Measurements from ENCODE around the gene CD38. TPM values are rescaled to one million over a fixed set of nuclear protein-coding genes. Genes with fewer than 3 reads are reported as not detected.

CD38 gene
- total and polyA plus RNA-seq, 4 experiments from 2014 or later, result 0.69 to 3.0 (median 1.4) TPM

DNA sequence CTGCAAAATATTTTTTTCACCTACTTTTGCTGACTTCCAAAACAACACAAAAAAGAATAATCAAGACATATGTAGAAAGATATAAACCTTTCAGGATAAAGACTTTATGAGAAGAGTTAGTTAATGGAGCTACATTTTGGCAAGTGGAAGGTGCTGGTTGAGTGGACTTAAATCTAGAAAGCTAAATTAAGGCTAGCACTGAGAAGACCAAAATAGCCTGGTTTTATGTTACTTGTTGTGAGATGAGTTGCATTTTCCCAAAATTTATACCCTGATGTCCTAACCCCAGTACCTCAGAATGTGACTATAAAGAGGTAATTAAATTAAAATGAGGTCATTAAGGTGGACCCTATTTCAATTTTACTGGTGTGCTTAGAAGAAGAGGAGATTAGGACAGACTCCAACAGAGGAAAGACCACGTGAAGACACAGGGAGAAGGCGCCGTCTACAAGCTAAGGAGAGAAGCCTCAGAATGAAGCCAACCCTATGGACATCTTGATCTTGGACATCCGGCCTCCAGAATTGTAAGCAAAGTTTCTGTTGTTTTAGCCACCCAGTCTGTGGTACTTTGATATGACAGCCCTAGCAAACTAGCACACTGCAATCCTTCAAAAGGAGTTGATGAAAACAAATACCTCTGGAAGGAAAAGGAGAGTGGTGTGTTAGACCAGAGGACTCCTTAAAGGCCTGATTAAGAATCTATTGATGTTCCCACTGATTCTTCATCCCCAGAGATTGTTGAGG is 93.0 kb downstream of the CD38 start:
- H3K9me3 Mint-ChIP-seq, result peaks cover 0 to 4% (median 0%) of the 10 kb centered on the region in 8 donors
- intact Hi-C loops (cut with micrococcal nuclease), result no loop called here
- POLR2A ChIA-PET (ENCODE audit: partially characterized antibody), result no interaction called here

DNA sequence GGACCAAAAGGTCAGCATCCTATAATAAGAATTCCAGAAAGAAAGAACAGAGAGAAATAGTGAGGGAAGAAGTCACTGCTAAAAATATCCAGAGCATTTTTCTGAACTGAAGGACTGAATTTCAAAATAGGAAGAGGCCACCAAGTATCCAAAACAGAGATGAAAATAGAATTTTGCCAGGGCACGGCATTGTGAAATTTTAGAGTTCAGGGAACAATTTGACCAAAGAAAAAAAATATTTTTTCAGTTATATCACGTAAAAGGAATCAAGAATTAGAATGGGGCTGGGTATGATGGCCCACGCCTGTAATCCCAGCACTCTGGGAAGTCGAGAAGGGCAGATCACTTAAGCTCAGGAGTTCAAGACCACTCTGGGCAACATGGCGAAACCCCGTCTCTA is 95.0 kb downstream of the CD38 start:
- no peak for DNase-seq
- intact Hi-C loops (cut with micrococcal nuclease), result no loop called here
- no peaks in the 10 kb centered on the region for H3K36me3 Mint-ChIP-seq
- Histone ChIP-seq H3K4me3 (ENCODE audit: low read length in 2 of 2) (no peak overlapping the region), H3K27me3 (ENCODE audit: insufficient read depth, low read length) (no peaks in the 10 kb centered on the region), H3K36me3 (ENCODE audit: insufficient read depth, low read length) (no peaks in the 10 kb centered on the region), H3K4me1 (ENCODE audit: insufficient read depth, low read length) (no peaks in the 10 kb centered on the region), H3K9me3 (ENCODE audit: control insufficient read depth in 1 of 2, low read length in 2 of 2) (no peaks in the 10 kb centered on the region), H3K27ac (ENCODE audit: low read depth, low read length) (no peak overlapping the region)
- no peaks in the 10 kb centered on the region for H3K4me1 Mint-ChIP-seq
- peaks cover 0 to 7% (median 2%) of the 10 kb centered on the region in 8 donors for H3K9me3 Mint-ChIP-seq
- ChIA-PET CTCF (ENCODE audit: partially characterized antibody) (interaction anchor here (1.3 to 3.0 kb wide), 2 partner anchors 9 to 10 kb away, joined by 3 to 13 read pairs; no protein-coding TSS in a partner anchor), POLR2A (ENCODE audit: partially characterized antibody) (no interaction called here)
- no peak overlapping the region for H3K4me3 Mint-ChIP-seq
- peaks cover 0 to 7% of the 10 kb centered on the region in 2 donors for H3K27me3 Mint-ChIP-seq
- no peak overlapping the region for H3K27ac Mint-ChIP-seq

More for the DNA sequence above, 93.0 kb downstream of the CD38 start:
- no peak for DNase-seq
- H3K36me3 Mint-ChIP-seq, result no peaks in the 10 kb centered on the region
- CTCF ChIA-PET (ENCODE audit: partially characterized antibody), result interaction anchor here (3.0 kb wide), 1 partner anchor 12 kb away, joined by 13 read pairs; no protein-coding TSS in a partner anchor
- H3K4me1 ChIP-seq (ENCODE audit: insufficient read depth, low read length), result no peaks in the 10 kb centered on the region
- no peak overlapping the region for H3K4me3 ChIP-seq (ENCODE audit: low read length in 2 of 2)
- H3K9me3 ChIP-seq (ENCODE audit: control insufficient read depth in 1 of 2, low read length in 2 of 2), result no peaks in the 10 kb centered on the region
- no peak overlapping the region for H3K27ac ChIP-seq (ENCODE audit: low read depth, low read length)
- H3K36me3 ChIP-seq (ENCODE audit: insufficient read depth, low read length), result no peaks in the 10 kb centered on the region
- no peaks in the 10 kb centered on the region for H3K27me3 ChIP-seq (ENCODE audit: insufficient read depth, low read length)
- no peaks in the 10 kb centered on the region for H3K4me1 Mint-ChIP-seq
- no peak overlapping the region for H3K27ac Mint-ChIP-seq
- peaks cover 0 to 7% of the 10 kb centered on the region in 2 donors for H3K27me3 Mint-ChIP-seq
- H3K4me3 Mint-ChIP-seq, result no peak overlapping the region

DNA sequence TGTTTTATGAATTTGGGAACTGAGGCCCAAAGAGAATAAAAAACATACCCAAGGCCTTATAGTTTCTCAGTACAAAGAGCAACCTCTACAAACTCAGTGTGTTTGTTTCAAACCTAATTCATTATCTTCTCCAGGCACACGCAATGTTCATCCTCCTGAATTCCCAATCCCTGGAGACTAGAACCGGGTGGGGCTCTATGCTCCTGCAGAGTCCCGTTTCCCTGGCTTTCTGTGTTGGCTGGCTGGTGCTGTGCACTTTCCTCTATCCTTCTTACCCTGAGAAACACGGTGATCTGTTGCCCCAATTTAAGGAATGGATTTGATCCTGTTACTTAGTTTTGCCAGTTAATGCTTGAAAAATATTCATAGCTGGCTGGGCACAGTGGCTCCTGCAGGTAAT is 96.5 kb downstream of the CD38 start:
- Histone ChIP-seq H3K27me3 (ENCODE audit: insufficient read depth, low read length) (no peaks in the 10 kb centered on the region), H3K36me3 (ENCODE audit: insufficient read depth, low read length) (no peaks in the 10 kb centered on the region), H3K27ac (ENCODE audit: low read depth, low read length) (no peak overlapping the region), H3K9me3 (ENCODE audit: control insufficient read depth in 1 of 2, low read length in 2 of 2) (no peaks in the 10 kb centered on the region), H3K4me1 (ENCODE audit: insufficient read depth, low read length) (no peaks in the 10 kb centered on the region), H3K4me3 (ENCODE audit: low read length in 2 of 2) (no peak overlapping the region)
- Mint-ChIP-seq H3K36me3 (no peaks in the 10 kb centered on the region), H3K4me1 (no peaks in the 10 kb centered on the region), H3K9me3 (peaks cover 0 to 7% (median 4%) of the 10 kb centered on the region in 8 donors), H3K27me3 (peaks cover 0 to 7% of the 10 kb centered on the region in 2 donors), H3K27ac (no peak overlapping the region), H3K4me3 (no peak overlapping the region)
- intact Hi-C loops (cut with micrococcal nuclease), result no loop called here
- CTCF ChIA-PET (ENCODE audit: partially characterized antibody), result interaction anchor here (1.3 kb wide), 1 partner anchor 8 kb away, joined by 3 read pairs; no protein-coding TSS in a partner anchor
- DNase-seq, result no peak
- POLR2A ChIA-PET (ENCODE audit: partially characterized antibody), result no interaction called here

DNA sequence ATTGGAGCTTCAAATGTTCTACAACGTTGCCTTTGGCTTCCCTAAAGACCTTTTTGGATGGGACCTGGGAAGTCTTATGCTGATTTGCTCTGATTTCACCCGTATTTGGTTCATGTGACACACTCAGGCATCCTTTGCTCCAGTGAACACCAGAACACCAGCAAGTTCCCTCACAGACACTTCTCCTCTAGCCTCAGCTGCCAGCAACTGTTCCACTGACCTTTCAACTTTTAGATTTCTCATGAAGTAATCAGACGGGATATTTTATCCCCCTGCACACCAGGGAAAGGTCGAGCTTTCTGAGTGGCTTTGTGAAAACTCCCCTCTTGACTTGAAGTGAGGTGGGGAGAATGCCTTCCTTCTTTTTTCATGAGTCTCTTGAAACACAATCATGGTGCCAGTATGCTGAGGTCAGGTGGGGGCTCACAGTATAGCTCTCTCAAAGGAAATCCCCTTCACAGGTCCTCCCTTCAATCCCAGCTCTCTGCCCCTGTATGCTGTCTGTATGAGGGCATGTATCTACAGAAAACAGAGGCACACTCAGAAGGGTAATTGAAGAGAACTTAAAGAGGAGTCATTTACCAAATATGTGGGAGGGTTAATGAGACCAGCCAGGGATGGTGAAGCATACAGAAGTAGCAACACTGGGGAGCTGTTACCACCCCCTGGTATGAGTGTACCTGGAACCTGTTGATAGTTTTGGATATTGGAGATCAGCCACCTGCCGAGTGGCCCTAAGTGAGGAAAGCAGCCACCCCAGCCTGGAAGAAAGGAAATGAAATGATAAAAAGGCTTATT is 97.7 kb downstream of the CD38 start:
- Histone ChIP-seq H3K9me3 (ENCODE audit: control insufficient read depth in 1 of 2, low read length in 2 of 2) (no peaks in the 10 kb centered on the region), H3K27ac (ENCODE audit: low read depth, low read length) (no peak overlapping the region), H3K4me3 (ENCODE audit: low read length in 2 of 2) (no peak overlapping the region), H3K4me1 (ENCODE audit: insufficient read depth, low read length) (no peaks in the 10 kb centered on the region), H3K27me3 (ENCODE audit: insufficient read depth, low read length) (no peaks in the 10 kb centered on the region), H3K36me3 (ENCODE audit: insufficient read depth, low read length) (no peaks in the 10 kb centered on the region)
- Mint-ChIP-seq H3K27me3 (peaks cover 0 to 7% of the 10 kb centered on the region in 2 donors), H3K9me3 (peaks cover 0 to 7% (median 4%) of the 10 kb centered on the region in 8 donors), H3K27ac (no peak overlapping the region), H3K4me3 (no peak overlapping the region), H3K36me3 (no peaks in the 10 kb centered on the region), H3K4me1 (no peaks in the 10 kb centered on the region)
- intact Hi-C loops (cut with micrococcal nuclease), result no loop called here
- ChIA-PET CTCF (ENCODE audit: partially characterized antibody) (interaction anchor here (0.8 kb wide), 1 partner anchor 174 kb away, joined by 3 read pairs; no protein-coding TSS in a partner anchor), POLR2A (ENCODE audit: partially characterized antibody) (no interaction called here)
- no peak for DNase-seq

DNA sequence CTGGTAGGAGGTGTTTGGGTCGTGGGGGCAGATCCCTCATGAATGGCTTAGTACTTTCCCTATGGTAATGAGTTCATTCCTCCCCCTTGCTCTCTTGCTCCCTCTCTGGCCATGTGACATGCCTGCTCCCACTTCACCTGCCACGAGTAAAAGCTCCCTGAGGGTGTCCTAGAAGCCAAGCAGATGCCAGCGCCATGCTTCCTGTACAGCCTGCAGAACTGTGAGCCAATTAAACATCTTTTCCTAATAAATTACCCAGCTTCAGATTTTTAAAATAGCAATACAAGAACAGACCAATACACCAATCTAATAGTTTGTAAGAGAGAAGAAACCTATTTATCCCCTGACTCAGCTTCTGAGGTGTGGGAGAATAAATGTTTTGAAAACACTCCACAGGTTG is 99.9 kb downstream of the CD38 start:
- Mint-ChIP-seq H3K4me3 (no peak overlapping the region), H3K4me1 (no peaks in the 10 kb centered on the region), H3K36me3 (no peaks in the 10 kb centered on the region), H3K9me3 (peaks cover 0 to 7% (median 4%) of the 10 kb centered on the region in 8 donors), H3K27ac (peak overlapping the region in 1 of 7 donors; percentile 18), H3K27me3 (peaks cover 2 to 13% of the 10 kb centered on the region in 2 donors)
- no peaks in the 10 kb centered on the region for H3K27me3 ChIP-seq (ENCODE audit: insufficient read depth, low read length)
- POLR2A ChIA-PET (ENCODE audit: partially characterized antibody), result no interaction called here
- intact Hi-C loops (cut with micrococcal nuclease), result no loop called here
- no peak for DNase-seq
- H3K4me1 ChIP-seq (ENCODE audit: insufficient read depth, low read length), result no peaks in the 10 kb centered on the region
- H3K9me3 ChIP-seq (ENCODE audit: control insufficient read depth in 1 of 2, low read length in 2 of 2), result no peaks in the 10 kb centered on the region
- H3K36me3 ChIP-seq (ENCODE audit: insufficient read depth, low read length), result no peaks in the 10 kb centered on the region
- H3K4me3 ChIP-seq (ENCODE audit: low read length in 2 of 2), result no peak overlapping the region
- H3K27ac ChIP-seq (ENCODE audit: low read depth, low read length), result no peak overlapping the region
- CTCF ChIA-PET (ENCODE audit: partially characterized antibody), result interaction anchor here (1.5 kb wide), 2 partner anchors 70 to 78 kb away, joined by 3 read pairs; no protein-coding TSS in a partner anchor

DNA sequence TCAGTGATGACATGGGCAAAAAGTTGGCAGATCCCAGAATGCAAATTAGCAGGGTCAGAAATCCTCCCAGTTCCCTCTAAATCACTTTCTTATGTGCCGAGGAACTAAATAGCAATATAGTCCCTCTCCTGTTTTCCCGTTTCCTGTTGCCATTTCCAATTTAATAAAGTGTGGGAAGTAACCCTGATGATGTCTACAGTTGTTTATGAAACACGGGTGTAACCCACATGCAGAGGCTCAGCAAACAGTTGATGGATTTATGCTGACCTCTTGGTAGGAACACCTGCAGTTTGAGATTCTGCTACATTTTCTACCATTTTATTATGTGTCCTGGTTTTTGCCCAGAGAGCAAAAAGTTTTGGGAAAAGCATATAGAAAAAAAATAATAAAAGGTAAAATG is 103.7 kb downstream of the CD38 start:
- CTCF ChIA-PET (ENCODE audit: partially characterized antibody), result interaction anchor here (1.3 to 4.4 kb wide), 15 partner anchors 8 to 383 kb away, joined by 3 to 30 read pairs (median 9); no protein-coding TSS in a partner anchor
- H3K27ac ChIP-seq (ENCODE audit: low read depth, low read length), result no peak overlapping the region
- no peaks in the 10 kb centered on the region for H3K27me3 ChIP-seq (ENCODE audit: insufficient read depth, low read length)
- POLR2A ChIA-PET (ENCODE audit: partially characterized antibody), result no interaction called here
- H3K36me3 ChIP-seq (ENCODE audit: insufficient read depth, low read length), result no peaks in the 10 kb centered on the region
- Mint-ChIP-seq H3K4me1 (no peaks in the 10 kb centered on the region), H3K27me3 (peaks cover 7 to 10% of the 10 kb centered on the region in 2 donors), H3K36me3 (no peaks in the 10 kb centered on the region), H3K9me3 (peaks cover 0 to 5% (median 3%) of the 10 kb centered on the region in 8 donors), H3K4me3 (no peak overlapping the region), H3K27ac (no peak overlapping the region)
- no peaks in the 10 kb centered on the region for H3K9me3 ChIP-seq (ENCODE audit: control insufficient read depth in 1 of 2, low read length in 2 of 2)
- no peaks in the 10 kb centered on the region for H3K4me1 ChIP-seq (ENCODE audit: insufficient read depth, low read length)
- no peak overlapping the region for H3K4me3 ChIP-seq (ENCODE audit: low read length in 2 of 2)
- DNase-seq, result no peak
- intact Hi-C loops (cut with micrococcal nuclease), result loop anchor here (1.0 to 2.0 kb wide), 3 partner anchors 75 to 152 kb away; no protein-coding TSS in a partner anchor

DNA sequence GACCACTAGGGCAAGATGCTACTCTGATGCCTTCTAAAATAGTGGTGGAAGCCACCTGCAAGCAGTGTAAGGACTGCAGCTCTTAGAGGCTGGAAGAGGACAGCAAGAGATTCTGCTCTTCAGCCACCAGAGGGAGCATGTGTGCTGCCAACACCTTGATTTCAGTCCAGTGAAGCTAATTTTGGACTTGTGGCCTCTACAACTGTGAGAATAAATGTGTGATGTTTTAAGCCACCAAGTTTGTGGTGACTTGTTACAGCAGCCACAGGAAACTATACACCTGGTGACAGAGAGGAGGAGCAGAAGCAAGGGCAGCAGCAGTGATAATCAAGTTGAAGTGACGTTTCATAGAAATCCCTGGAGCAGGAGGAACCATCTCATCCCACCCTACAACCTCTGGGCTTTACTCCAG is 104.6 kb downstream of the CD38 start:
- H3K27me3 Mint-ChIP-seq, result peaks cover 7 to 10% of the 10 kb centered on the region in 2 donors
- H3K36me3 Mint-ChIP-seq, result no peaks in the 10 kb centered on the region
- Histone ChIP-seq H3K27me3 (ENCODE audit: insufficient read depth, low read length) (no peaks in the 10 kb centered on the region), H3K9me3 (ENCODE audit: control insufficient read depth in 1 of 2, low read length in 2 of 2) (no peaks in the 10 kb centered on the region), H3K4me3 (ENCODE audit: low read length in 2 of 2) (no peak overlapping the region), H3K36me3 (ENCODE audit: insufficient read depth, low read length) (no peaks in the 10 kb centered on the region), H3K4me1 (ENCODE audit: insufficient read depth, low read length) (no peaks in the 10 kb centered on the region), H3K27ac (ENCODE audit: low read depth, low read length) (no peak overlapping the region)
- peaks cover 0 to 5% (median 3%) of the 10 kb centered on the region in 8 donors for H3K9me3 Mint-ChIP-seq
- intact Hi-C loops (cut with micrococcal nuclease), result loop anchor here (1.0 to 2.0 kb wide), 3 partner anchors 74 to 152 kb away; no protein-coding TSS in a partner anchor
- ChIA-PET POLR2A (ENCODE audit: partially characterized antibody) (no interaction called here), CTCF (ENCODE audit: partially characterized antibody) (interaction anchor here (0.8 to 4.4 kb wide), 35 partner anchors 7 to 383 kb away, joined by 3 to 30 read pairs (median 5); partner anchors contain the start of gene FGFBP1)
- H3K4me1 Mint-ChIP-seq, result no peaks in the 10 kb centered on the region
- no peak overlapping the region for H3K27ac Mint-ChIP-seq
- peak in 4 of 5 donors; percentile 33 to 43 (median 38) for DNase-seq
- H3K4me3 Mint-ChIP-seq, result no peak overlapping the region
